HG02678 (cell line): ENCODE results near the gene ZNF638.

ENCODE experiments used
- ATAC-seq: cut with Tn5 transposase; IDR thresholded peaks from one replicate; pipeline ENCODE4 v1.9.1; 2021; ENCODE audit warnings: mild to moderate bottlenecking, moderate library complexity; ENCODE audit not compliant: unreplicated experiment

The ZNF638 gene

GRCh38 chr2:71467180-71467815 is 135.7 kb downstream of the ZNF638 start:
- ATAC-seq, result no peak

- no peak for ATAC-seq
Observed at GRCh38 chr2:71468279-71469015, 136.9 kb downstream of the ZNF638 start.

DNA sequence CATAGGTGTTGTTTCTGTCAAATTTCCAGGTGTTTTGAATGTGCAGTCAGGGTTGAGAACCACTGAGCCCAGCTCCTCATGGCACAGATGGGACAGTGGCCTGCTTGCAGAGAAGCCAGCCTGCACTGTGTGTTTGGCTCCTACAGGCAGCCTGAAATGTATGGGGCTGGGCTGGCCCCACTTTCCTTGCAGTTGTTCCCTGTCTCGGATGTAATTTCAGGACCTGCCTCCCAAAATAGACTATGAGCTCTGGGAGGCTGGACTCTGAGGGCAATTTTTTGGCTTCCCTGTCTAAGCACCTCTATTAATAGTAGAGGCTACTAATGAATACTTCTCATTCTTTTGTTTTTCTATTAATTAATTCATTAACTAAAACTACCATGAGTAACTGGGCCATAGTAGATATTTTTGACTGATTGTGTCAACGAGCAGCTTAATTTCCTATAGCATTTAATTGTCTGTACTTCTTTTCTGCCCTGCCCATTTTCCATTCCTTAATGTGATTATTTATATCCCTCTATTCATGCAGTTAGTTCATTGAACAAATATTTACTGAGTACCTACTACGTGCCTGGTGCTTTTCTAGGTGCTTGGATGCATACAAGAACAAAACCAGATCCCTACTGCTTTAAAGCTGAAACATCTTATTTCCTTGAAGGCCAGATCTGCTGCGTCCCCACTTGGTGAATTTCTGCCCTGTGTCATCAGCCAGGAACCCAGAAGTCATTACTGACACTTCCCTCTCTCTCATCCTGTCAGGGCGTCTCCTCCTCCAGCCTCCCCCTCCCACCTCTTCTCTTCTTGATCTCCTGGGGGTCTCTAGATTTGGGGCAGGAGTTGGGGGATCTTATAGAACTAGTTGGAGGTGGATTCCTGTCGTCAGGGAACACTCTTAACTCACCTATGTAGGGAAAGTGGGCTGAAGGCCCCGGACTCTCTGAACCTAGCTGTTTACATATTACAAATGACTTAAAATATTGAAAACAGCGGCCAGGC is 138.1 kb downstream of the ZNF638 start:
- no peak for ATAC-seq

DNA sequence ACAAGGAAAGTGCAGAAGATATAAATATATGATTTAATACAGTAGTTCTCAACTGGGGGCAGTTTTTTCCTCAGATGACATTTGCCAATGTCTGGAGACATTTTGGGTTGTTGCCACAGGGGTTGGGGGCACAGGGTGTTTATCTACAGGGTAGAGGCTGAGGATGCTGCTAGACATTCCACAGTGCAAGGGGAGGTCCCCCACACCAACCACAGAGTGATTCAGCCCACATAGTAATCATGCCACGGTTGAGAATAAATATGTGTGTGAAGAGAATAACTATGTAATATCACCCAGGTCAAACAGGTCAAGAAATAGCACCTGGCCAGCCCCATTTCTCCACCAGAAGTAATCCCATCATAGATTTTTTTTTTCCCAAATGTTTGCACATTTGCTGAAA is 139.7 kb downstream of the ZNF638 start:
- ATAC-seq, result no peak

GRCh38 chr2:71472019-71472418 is 140.4 kb downstream of the ZNF638 start:
- no peak for ATAC-seq

DNA sequence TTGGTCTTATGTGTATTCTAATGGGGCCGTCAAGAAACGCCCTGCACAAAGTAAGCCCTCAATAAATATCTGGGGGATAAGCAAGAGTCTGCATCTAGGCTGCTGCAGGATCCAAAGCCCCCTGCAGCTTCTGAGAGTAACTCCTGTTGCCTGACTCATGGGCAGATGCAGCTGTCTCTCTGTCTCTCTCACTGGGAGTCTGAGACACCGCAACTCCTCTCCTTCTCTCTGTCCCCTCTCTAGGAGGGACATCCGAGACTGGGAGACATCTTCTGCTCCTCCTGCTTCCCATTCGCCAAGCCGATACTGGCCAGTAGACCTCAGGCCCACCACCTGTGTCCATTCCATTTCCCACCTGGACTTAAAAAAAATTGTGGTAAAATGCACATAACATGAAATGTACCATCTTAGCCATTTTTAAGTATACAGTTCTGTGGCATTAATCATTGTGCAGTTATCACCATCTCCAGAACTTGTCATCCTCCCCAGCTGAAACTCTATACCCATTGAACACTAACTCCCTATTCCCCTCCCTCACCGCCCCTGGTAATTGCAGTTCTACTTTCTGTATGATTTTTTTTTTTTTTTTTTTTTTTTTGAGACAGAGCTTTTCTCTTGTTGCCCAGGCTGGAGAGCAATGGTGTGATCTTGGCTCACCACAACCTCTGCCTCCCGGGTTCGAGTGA is 141.9 kb downstream of the ZNF638 start:
- ATAC-seq, result no peak

GRCh38 chr2:71474116-71474743 is 142.6 kb downstream of the ZNF638 start:
- no peak for ATAC-seq

GRCh38 chr2:71474744-71475397 is 143.3 kb downstream of the ZNF638 start:
- ATAC-seq, result no peak

DNA sequence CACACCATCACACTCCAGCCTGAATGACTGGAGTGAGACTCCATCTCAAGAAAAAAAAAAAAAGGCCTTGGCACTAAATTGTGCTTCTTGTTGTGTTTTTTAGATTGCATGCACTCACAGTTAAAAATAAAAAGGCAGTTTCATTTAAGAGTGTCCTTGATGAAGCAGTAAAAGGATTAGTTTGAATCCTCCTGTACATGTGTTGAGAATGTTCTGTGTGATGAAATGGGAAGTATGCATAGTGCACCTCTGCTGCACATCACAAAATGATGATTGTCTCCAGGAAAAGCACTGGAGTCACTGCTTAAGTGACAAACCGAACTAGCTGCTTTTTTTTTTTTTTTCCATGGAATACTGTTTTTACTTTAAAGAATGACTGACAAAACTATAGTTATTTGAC is 144.9 kb downstream of the ZNF638 start:
- ATAC-seq, result no peak

DNA sequence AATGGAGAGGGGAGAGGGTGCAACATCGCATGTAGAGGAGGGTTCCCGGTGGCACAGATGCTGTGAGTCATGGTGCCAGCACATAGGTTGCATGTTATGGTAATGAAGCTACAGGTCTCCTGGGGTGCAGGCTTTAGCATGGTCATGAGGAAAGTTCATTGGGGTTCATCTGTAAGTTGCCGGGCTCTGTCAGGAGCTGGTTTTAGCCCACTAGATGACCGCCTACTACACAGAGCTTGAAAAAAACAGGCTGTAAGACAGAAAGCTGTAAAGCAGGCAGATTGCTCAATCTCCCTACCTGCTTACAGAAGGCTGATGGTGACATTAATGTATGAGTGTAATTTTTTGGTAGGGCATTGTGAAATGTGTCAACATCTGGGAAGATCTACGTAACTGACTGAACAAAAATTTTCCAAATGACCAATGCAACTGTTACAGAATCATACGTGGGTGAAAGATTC is 145.7 kb downstream of the ZNF638 start:
- no peak for ATAC-seq

- ATAC-seq, result no peak
Observed at GRCh38 chr2:71478806-71479205, 147.2 kb downstream of the ZNF638 start.

DNA sequence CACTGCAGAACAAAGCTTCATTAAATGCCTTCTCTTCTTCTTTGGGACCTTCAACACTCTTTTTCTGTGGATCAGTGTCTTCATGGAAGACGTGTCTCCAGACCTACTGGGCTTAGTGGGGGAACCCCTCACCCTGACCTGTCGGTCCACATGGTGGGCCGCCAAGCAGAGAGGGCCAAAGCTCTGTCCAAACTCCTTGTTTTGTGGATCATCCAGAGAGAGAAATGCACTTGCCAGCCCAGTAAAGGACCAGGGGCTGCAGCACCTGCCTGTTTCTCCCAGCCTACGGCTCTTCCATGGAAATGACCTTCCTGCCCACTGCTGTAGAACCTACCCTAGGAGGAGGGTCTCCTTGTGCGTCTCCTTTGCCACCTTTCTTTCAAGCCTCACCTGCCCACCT is 147.7 kb downstream of the ZNF638 start:
- no peak for ATAC-seq

GRCh38 chr2:71481111-71481510 is 149.5 kb downstream of the ZNF638 start:
- ATAC-seq, result no peak

GRCh38 chr2:71482055-71482454 is 150.5 kb downstream of the ZNF638 start:
- ATAC-seq, result no peak

- ATAC-seq, result no peak
Observed at GRCh38 chr2:71483246-71483645, 151.7 kb downstream of the ZNF638 start.

DNA sequence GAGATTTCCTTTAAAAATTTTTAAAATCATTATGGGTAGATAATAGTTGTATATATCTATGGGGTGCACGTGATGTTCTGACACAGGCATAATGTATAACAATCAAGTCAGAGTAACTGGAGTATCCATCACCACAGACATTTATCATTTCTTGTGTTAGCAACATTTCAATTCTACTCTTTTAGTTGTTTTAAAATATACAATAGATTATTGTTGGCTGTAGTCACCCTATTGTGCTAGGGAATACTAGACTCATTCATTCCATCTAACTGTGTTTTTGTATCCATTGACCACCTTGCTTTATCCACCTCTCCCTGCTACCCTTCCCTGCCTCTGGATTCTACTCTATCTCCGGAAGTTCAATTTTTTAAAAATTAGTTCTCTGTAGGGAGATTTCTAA is 152.8 kb downstream of the ZNF638 start:
- ATAC-seq, result no peak
